ENCODE data around the gene ENO1. TPM values are rescaled to one million over a fixed set of nuclear protein-coding genes. Genes with fewer than 3 reads are reported as not detected.

The ENO1 gene
- total and polyA plus RNA-seq, 2 of the 8 experiments (the other 6 are each of a cell fraction or from before 2014, with no cell fraction given), result 1,763 to 2,117 TPM

- Histone ChIP-seq H4K8ac (ENCODE audit: extremely low read depth, insufficient read depth, low read length) (no peak overlapping the region), H3K4me2 (ENCODE audit: insufficient read depth in 1 of 2, low read depth in 2 of 2, low read length in 2 of 2) (0 out of 4 replicates have a peak overlapping the region, but pooled peaks of 1 of the 2 experiments have one; percentile 10), H2BK5ac (ENCODE audit: low read depth, low read length) (no peak overlapping the region), H2BK120ac (replicated peaks; ENCODE audit: low read depth, low read length) (no peak overlapping the region), H4K5ac (ENCODE audit: insufficient read length, low read depth, low read length) (no peak overlapping the region), H3K4me1 (replicated peaks in 1 of 4; ENCODE audit: control insufficient read depth in 3 of 4, insufficient read depth in 4 of 4, low read length in 3 of 4) (peaks cover 0 to 5% (median 4%) of the 10 kb centered on the region in 4 experiments; a peak in 5 of 7 replicates), H3K9me3 (ENCODE audit: insufficient read depth in 2 of 2, low read depth in 1 of 2, low read length in 1 of 2) (no peaks in the 10 kb centered on the region), H3K56ac (replicated peaks; ENCODE audit: insufficient read length, low read depth, low read length) (no peak overlapping the region), H2BK12ac (ENCODE audit: low read depth, low read length) (no peak overlapping the region), H3K27ac (ENCODE audit: low read depth, low read length) (no peak overlapping the region; the same call in 1 of the 2 replicates), H2BK20ac (ENCODE audit: low read length) (no peak overlapping the region), H3K4ac (replicated peaks; ENCODE audit: insufficient read length, low read depth, low read length) (no peak overlapping the region), H3K18ac (ENCODE audit: extremely low read depth, low read length) (no peak overlapping the region), H3K27me3 (replicated peaks in 1 of 4; ENCODE audit: control insufficient read depth in 3 of 4, extremely low read depth in 1 of 4, insufficient read depth in 3 of 4, low read length in 3 of 4) (no peaks in the 10 kb centered on the region), H4K91ac (replicated peaks; ENCODE audit: insufficient read length, low read length) (no peak overlapping the region), H3K23ac (ENCODE audit: insufficient read length) (no peak overlapping the region), H3K14ac (ENCODE audit: insufficient read length) (no peak overlapping the region), H3K9ac (replicated peaks in 1 of 4; ENCODE audit: extremely low read depth in 1 of 4, low read depth in 3 of 4, low read length in 3 of 4) (no peak overlapping the region), H2AK5ac (ENCODE audit: low read depth, low read length) (no peak overlapping the region), H2AFZ (ENCODE audit: low read length) (no peak overlapping the region), H3K23me2 (ENCODE audit: low read depth, low read length) (no peaks in the 10 kb centered on the region), H4K20me1 (replicated peaks in 1 of 2; ENCODE audit: control insufficient read depth in 1 of 2, insufficient read depth in 2 of 2, low read length in 2 of 2) (peaks cover 32 to 44% of the 10 kb centered on the region in 2 experiments), H3K79me2 (ENCODE audit: control insufficient read depth in 1 of 2, insufficient read depth in 2 of 2, low read length in 2 of 2) (peaks cover 0 to 7% of the 10 kb centered on the region in 2 experiments; a peak in 1 of 4 replicates), H2BK15ac (ENCODE audit: low read length) (no peak overlapping the region), H3K79me1 (ENCODE audit: low read depth, low read length) (0 out of 2 replicates have a peak, but pooled peaks cover 4% of the 10 kb centered on the region), H3K4me3 (ENCODE audit: extremely low read depth in 1 of 4, insufficient read depth in 2 of 4, low read depth in 3 of 4, low read length in 4 of 4) (no peak overlapping the region), H3K36me3 (ENCODE audit: control insufficient read depth in 2 of 4, insufficient read depth in 4 of 4, low read length in 3 of 4) (peaks cover 71 to 98% (median 88%) of the 10 kb centered on the region in 4 experiments)
- DNase-seq (ENCODE audit: low read depth in 1 of 2, low spot score in 2 of 2) (no peak), FAIRE-seq (no peak)
- ChIA-PET CTCF (ENCODE audit: partially characterized antibody) (interaction anchor here (0.5 to 8.9 kb wide), 11 partner anchors 9 to 142 kb away, joined by 3 to 128 read pairs (median 14); partner anchors contain the start of gene ENO1), POLR2A (ENCODE audit: partially characterized antibody) (interaction anchor here (0.5 to 39.6 kb wide), 5 partner anchors 6 to 379 kb away, joined by 3 to 880 read pairs (median 4); partner anchors contain the start of gene ENO1)
- WGBS, 2 experiments (ENCODE audit: extremely low coverage in 1 of 2, insufficient coverage in 1 of 2, insufficient read length in 1 of 2, insufficient replicate concordance in 2 of 2, low coverage in 1 of 2, low lambda C conversion rate in 2 of 2, missing lambda C conversion rate in 1 of 2), result 90% methylated on average over 10 of the region's 13 CpGs; no CpG with 5 or more reads in 1 of the 2 experiments
- TF ChIP-seq GABPA (IDR thresholded peaks at IDR 0.05; ENCODE audit: borderline replicate concordance, insufficient read depth, low read length), result no peak
- peak; percentile 16 for TF ChIP-seq NANOG (IDR thresholded peaks at IDR 0.05; ENCODE audit: insufficient read depth, low read depth, low read length, poor library complexity, severe bottlenecking)
- TF ChIP-seq KDM4A (IDR thresholded peaks at IDR 0.05; ENCODE audit: low read depth, low read length, severe bottlenecking), result no peak
- peak; percentile 70; the same call in 1 of the 2 replicates for TF ChIP-seq SP1 (IDR thresholded peaks at IDR 0.05; ENCODE audit: low read depth, low read length)
- peak; percentile 46; the same call in 1 of the 2 replicates for TF ChIP-seq POLR2AphosphoS5 (IDR thresholded peaks at IDR 0.05; ENCODE audit: low read depth, low read length)
Measured at GRCh38 chr1:8863794-8864233, 14.7 kb downstream of the ENO1 start.

Data from H1 (cell line).